DMS114 treated with DMSO at 0.1 percent for 48 hours (cell line): ENCODE data around the gene CEP97.

Experiments used
- DNase-seq: peaks from one replicate; lab custom pipeline; 2025; ENCODE audit not compliant: unreplicated experiment; lab: John Stamatoyannopoulos, UW

The CEP97 gene

DNA sequence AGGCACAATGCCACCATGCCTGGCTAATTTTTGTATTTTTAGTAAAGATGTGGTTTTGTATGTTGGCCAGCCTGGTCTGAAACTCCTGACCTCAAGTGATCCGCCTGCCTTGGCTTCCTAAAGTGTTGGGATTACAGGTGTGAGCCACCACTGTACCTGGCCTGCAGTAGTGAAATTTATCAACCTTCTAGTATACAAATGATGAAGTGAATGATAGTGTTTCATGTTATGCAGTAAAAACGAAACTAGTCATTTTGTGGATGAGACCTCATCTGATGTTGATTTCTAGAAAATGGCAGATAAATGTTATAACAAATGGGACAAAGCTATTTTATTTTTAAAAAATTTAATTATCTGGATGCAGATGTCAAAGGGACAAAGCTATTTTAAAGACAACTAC is 87.5 kb downstream of the CEP97 start:
- no peak for DNase-seq

DNA sequence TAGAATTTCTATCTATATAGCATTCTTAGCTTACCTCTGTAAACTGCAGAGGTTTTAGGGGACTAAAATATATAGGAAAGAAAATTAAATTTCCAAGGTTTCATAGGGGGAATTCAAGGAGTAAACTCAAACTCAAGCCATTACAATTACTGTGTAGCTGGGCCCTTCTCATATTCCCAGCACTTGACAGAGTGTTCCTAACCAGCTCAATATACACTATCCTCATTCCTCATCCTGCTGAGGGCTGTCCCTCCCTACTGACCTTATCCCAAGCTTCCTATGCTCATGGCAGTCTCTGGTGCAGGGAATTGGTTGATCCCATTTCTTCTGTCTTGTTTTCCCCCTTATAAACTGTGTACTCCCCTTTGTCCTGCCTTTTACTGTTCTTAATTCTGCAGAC is 88.5 kb downstream of the CEP97 start:
- DNase-seq = no peak

DNA sequence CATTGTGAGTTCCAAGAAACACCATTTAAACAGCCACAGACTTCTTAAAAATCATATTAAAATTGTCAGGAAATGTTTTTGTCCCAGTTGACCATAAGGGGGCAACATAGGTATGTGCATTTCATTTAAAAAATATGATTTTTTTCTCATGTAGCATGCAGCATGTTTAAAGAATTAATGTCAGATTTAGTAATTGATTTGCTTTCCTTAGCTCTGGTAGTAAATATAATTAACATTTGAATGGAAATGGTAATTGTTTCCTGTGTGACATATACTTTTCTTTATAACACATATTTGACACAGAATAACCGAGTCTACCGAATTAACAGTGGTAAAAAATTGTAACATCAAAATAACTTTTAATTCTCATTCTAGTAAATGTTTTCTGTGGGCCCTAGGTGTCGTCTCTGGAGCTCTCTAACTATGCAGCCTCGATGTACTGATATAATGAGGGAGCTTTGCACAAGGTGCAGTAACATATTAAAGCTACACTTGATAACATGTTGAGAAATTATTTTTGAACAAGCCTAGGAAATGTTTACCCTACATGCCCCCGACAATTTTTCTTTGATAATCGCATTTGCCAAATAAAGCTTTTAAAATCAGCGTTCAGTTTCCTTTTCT is 89.5 kb downstream of the CEP97 start:
- no peak for DNase-seq

DNA sequence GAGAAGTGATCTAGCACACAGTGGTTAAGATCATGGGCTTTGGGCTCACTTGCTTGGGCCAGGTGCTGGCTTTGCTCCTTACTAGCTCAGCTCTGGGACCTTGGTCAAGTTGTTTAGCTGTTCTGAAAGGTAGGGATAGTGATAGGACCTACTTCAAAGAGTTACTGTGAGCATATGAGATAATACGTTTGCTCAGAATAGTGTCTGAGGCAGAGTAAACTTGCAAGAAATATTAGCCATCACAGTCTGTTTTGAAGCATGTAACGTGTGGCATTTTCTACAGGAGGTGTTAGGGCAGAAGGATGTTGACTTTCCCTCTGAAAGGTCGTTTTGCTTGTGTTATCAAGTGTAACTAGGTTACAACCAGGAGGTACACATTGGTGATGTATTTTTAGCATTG is 90.4 kb downstream of the CEP97 start:
- DNase-seq = no peak

DNA sequence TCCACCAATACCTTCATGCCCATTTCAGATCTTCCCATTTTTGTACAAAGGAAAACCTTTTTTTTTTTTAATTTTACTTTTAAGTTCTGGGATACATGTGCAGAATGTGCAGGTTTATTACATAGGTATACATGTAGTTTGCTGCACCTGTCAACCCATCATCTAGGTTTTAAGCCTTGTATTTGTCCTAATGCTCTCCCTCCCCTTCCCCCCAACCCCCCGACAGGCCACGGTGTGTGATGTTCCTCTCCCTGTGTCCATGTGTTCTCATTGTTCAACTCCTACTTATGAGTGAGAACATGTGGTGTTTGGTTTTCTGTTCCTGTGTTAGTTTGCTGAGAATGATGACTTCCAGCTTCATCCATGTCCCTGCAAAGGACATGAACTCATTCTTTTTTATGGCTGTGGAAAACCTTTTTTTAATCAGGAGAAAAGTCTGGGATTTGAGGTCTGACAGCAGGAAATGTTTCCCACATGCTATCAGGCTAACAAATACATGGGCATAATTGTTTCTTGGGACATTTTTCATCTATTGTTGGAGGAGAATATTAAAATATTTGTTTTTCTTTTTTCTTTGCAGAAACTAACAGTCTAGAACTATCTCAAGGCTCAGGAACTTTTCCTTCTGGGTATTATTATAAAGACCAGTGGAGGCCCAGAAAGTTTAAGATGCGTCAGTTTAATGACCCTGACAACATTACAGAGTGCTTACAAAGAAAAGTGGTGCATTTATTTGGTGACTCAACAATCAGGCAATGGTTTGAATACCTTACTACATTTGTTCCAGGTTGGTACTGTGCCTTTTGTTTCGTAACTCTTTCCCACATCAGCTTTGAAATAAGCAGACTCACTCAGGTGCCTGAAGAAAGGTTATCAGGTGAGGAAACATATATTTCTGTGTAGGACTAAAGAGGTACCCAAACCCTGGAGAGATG is 92.1 kb downstream of the CEP97 start:
- no peak for DNase-seq

DNA sequence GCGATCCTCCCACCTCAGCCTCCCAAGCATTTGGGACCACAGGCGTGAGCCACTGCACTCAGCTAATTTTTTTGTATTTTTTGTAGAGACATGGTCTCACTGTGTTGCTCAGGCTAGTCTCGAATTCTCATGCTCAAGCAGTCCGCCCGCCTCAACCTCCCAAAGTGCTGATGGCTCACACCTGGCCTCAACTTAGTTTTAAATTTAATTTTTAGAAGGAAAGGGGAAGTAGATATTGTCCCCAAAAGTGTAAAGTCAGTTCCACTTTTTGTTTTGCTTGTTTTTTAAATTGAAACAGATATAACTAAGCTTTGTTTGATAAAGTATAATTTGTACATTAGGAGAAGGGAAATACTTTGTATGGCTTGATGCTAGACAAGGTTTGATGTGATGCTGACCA is 93.6 kb downstream of the CEP97 start:
- DNase-seq = no peak

DNA sequence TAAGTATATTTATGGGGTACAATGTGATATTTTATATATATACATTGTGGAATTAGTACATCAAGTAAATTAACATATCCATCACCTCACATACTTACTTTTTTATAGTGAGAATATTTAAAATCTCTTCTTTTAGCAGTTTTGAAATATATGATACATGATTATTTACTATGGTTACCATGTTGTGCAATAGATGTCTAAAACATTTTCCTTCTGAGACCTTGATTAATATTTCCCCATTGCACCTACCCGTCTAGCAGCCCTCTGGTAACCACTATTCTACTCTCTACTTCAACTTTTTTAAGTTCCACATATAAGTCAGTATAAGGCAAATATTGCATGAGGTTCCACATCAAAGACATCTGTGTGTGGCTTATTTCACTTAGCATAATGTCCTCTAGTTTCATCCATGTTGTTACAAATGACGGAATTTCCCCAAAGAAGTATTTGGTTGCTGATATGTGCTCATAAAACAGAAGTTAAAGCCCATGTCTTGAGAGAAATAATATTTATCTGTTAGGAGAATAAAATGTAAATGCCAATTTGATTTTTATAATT is 95.3 kb downstream of the CEP97 start:
- no peak for DNase-seq
